H1 (cell line): ENCODE data around the gene HMGN2. TPM values are rescaled to one million over a fixed set of nuclear protein-coding genes. Genes with fewer than 3 reads are reported as not detected.

Experiments used
- CTCF ChIA-PET: fragments of 300-600 bp; sonication (Branson Sonifier 250); formaldehyde crosslinking; loops from one replicate; lab custom pipeline; 2021; ENCODE audit not compliant: partially characterized antibody; lab: Charles Lee
- POLR2A ChIA-PET: fragments of 300-600 bp; sonication (Branson Sonifier 250); formaldehyde crosslinking; loops from one replicate; lab custom pipeline; 2021; ENCODE audit warnings: inconsistent platforms; ENCODE audit not compliant: partially characterized antibody; lab: Charles Lee
- DNase-seq, 2 experiments: peaks; one replicate each; pipeline versions ENCODE4 v3.0.0 to v3.0.0-alpha.2; 2010 to 2022; ENCODE audit warnings: low spot score in 2 of 2, low read depth in 1 of 2, mixed read lengths in 1 of 2
- FAIRE-seq: peaks from 2 replicates; lab custom pipeline; 2011; peaks lifted over from hg19 to GRCh38; lab: Jason Lieb, UNC
- H2AFZ ChIP-seq: 2 replicates; pipeline ENCODE4 v1.8.1; 2012; ENCODE audit warnings: low read length, inconsistent platforms
- H2AK5ac ChIP-seq: 2 replicates; pipeline ENCODE4 v1.6.1; 2013; ENCODE audit warnings: low read depth, low read length
- H2BK120ac ChIP-seq: replicated peaks from 2 replicates; pipeline ENCODE3; 2013; ENCODE audit warnings: low read depth, low read length, inconsistent platforms
- H2BK12ac ChIP-seq: 2 replicates; pipeline ENCODE4 v1.6.1; 2013; ENCODE audit warnings: low read depth, low read length
- H2BK15ac ChIP-seq: 2 replicates; pipeline ENCODE4 v1.6.1; 2013; ENCODE audit warnings: low read length
- H2BK20ac ChIP-seq: 2 replicates; pipeline ENCODE4 v1.6.1; 2013; ENCODE audit warnings: low read length
- H2BK5ac ChIP-seq: 2 replicates; pipeline ENCODE4 v1.6.1; 2013; ENCODE audit warnings: low read depth, low read length
- H3K14ac ChIP-seq: 2 replicates; pipeline ENCODE4 v1.6.1; 2013; ENCODE audit warnings: inconsistent platforms; ENCODE audit not compliant: insufficient read length
- H3K18ac ChIP-seq: 2 replicates; pipeline ENCODE4 v1.6.1; 2013; ENCODE audit warnings: low read length; ENCODE audit errors: extremely low read depth
- H3K23ac ChIP-seq: 2 replicates; pipeline ENCODE4 v1.6.1; 2013; ENCODE audit warnings: inconsistent platforms; ENCODE audit not compliant: insufficient read length
- H3K23me2 ChIP-seq: 2 replicates; pipeline ENCODE4 v1.6.1; 2013; ENCODE audit warnings: low read depth, low read length
- H3K27ac ChIP-seq: 2 replicates; pipeline ENCODE4 v1.6.1; 2011; ENCODE audit warnings: low read depth, low read length, inconsistent platforms
- H3K27me3 ChIP-seq, 4 experiments: replicated peaks in 1 of 4; 1 replicate in 1 of 4; 2 replicates in 3 of 4; pipeline versions ENCODE4 v1.6.1 to v1.8.1; 2011 to 2013; ENCODE audit warnings: low read length in 3 of 4, mild to moderate bottlenecking in 3 of 4, inconsistent platforms in 2 of 4, mixed read lengths in 2 of 4, moderate library complexity in 1 of 4; ENCODE audit not compliant: control insufficient read depth in 3 of 4, insufficient read depth in 3 of 4; ENCODE audit errors: extremely low read depth in 1 of 4
- H3K36me3 ChIP-seq, 4 experiments: 2 replicates each; pipeline versions ENCODE4 v1.6.1 to v1.8.1; 2011 to 2013; ENCODE audit warnings: mild to moderate bottlenecking in 4 of 4, low read length in 3 of 4, moderate library complexity in 2 of 4, control low read depth in 1 of 4, inconsistent platforms in 1 of 4; ENCODE audit not compliant: insufficient read depth in 4 of 4, control insufficient read depth in 2 of 4
- H3K4ac ChIP-seq: replicated peaks from 2 replicates; pipeline ENCODE3; 2013; ENCODE audit warnings: low read length, low read depth, mixed read lengths, inconsistent platforms; ENCODE audit not compliant: insufficient read length
- H3K4me1 ChIP-seq, 4 experiments: replicated peaks in 1 of 4; 1 replicate in 1 of 4; 2 replicates in 3 of 4; pipeline versions ENCODE4 v1.6.1 to v1.8.1; 2011 to 2013; ENCODE audit warnings: low read length in 3 of 4, inconsistent platforms in 2 of 4, mixed read lengths in 1 of 4; ENCODE audit not compliant: insufficient read depth in 4 of 4, control insufficient read depth in 3 of 4
- H3K4me2 ChIP-seq, 2 experiments: 2 replicates each; pipeline versions ENCODE4 v1.6.1 to v1.8.1; 2011 to 2013; ENCODE audit warnings: low read depth in 2 of 2, low read length in 2 of 2, control low read depth in 1 of 2, inconsistent platforms in 1 of 2, mild to moderate bottlenecking in 1 of 2; ENCODE audit not compliant: insufficient read depth in 1 of 2
- H3K4me3 ChIP-seq, 4 experiments: fragments of 200-600, 300-600 bp in 1 of 4; sonication (generic), shearing (Covaris generic), sonication (Bioruptor Twin) in 1 of 4; 2 replicates each; pipeline versions ENCODE4 v1.5.1 to v1.8.1; 2011 to 2016; ENCODE audit warnings: low read length in 4 of 4, low read depth in 3 of 4, control low read depth in 2 of 4, inconsistent platforms in 2 of 4, mild to moderate bottlenecking in 2 of 4, mixed read lengths in 1 of 4, moderate library complexity in 1 of 4; ENCODE audit not compliant: insufficient read depth in 2 of 4; ENCODE audit errors: extremely low read depth in 1 of 4
- H3K56ac ChIP-seq: replicated peaks from 2 replicates; pipeline ENCODE3; 2013; ENCODE audit warnings: low read depth, mild to moderate bottlenecking, mixed read lengths, low read length, inconsistent platforms; ENCODE audit not compliant: insufficient read length
- H3K79me1 ChIP-seq: 2 replicates; pipeline ENCODE4 v1.6.1; 2013; ENCODE audit warnings: low read depth, low read length, control low read depth
- H3K79me2 ChIP-seq, 2 experiments: 2 replicates each; pipeline versions ENCODE4 v1.6.1 to v1.8.1; 2012 to 2013; ENCODE audit warnings: low read length in 2 of 2, mild to moderate bottlenecking in 2 of 2, inconsistent platforms in 1 of 2; ENCODE audit not compliant: insufficient read depth in 2 of 2, control insufficient read depth in 1 of 2
- H3K9ac ChIP-seq, 4 experiments: replicated peaks in 1 of 4; 1 replicate in 1 of 4; 2 replicates in 3 of 4; pipeline versions ENCODE4 v1.6.1 to v1.8.1; 2011 to 2013; ENCODE audit warnings: low read depth in 3 of 4, low read length in 3 of 4, control low read depth in 2 of 4, mild to moderate bottlenecking in 2 of 4, moderate library complexity in 2 of 4, inconsistent platforms in 1 of 4; ENCODE audit errors: extremely low read depth in 1 of 4
- H3K9me3 ChIP-seq, 2 experiments: 2 replicates each; pipeline versions ENCODE4 v1.6.1 to v1.8.1; 2012 to 2013; ENCODE audit warnings: mild to moderate bottlenecking in 2 of 2, moderate library complexity in 2 of 2, control low read depth in 1 of 2, inconsistent platforms in 1 of 2, low read depth in 1 of 2, low read length in 1 of 2, mixed read lengths in 1 of 2; ENCODE audit not compliant: insufficient read depth in 2 of 2
- H4K20me1 ChIP-seq, 2 experiments: replicated peaks in 1 of 2; 2 replicates each; pipeline versions ENCODE3 to v1.8.1; 2011 to 2013; ENCODE audit warnings: inconsistent platforms in 2 of 2, low read length in 2 of 2, mild to moderate bottlenecking in 1 of 2; ENCODE audit not compliant: insufficient read depth in 2 of 2, control insufficient read depth in 1 of 2
- H4K5ac ChIP-seq: 2 replicates; pipeline ENCODE4 v1.6.1; 2013; ENCODE audit warnings: low read length, low read depth, mixed read lengths, inconsistent platforms; ENCODE audit not compliant: insufficient read length
- H4K8ac ChIP-seq: 2 replicates; pipeline ENCODE4 v1.8.0; 2013; ENCODE audit warnings: mild to moderate bottlenecking, moderate library complexity, low read length, inconsistent platforms; ENCODE audit not compliant: insufficient read depth; ENCODE audit errors: extremely low read depth
- H4K91ac ChIP-seq: replicated peaks from 2 replicates; pipeline ENCODE3; 2013; ENCODE audit warnings: low read length, mixed read lengths, inconsistent platforms; ENCODE audit not compliant: insufficient read length
- ATF2 ChIP-seq: IDR thresholded peaks from 2 replicates; pipeline ENCODE4 v1.6.1; 2012; ENCODE audit warnings: low read length, inconsistent platforms
- CBX8 ChIP-seq: fragments of 300-800, 300-1000 bp; sonication (generic); IDR thresholded peaks from 2 replicates; pipeline ENCODE4 v1.7.1; 2016; ENCODE audit warnings: low read depth, low read length, borderline replicate concordance
- E2F6 ChIP-seq: IDR thresholded peaks from 2 replicates; pipeline ENCODE4 v1.6.1; 2012; ENCODE audit warnings: inconsistent platforms
- HDAC2 ChIP-seq, 2 experiments: fragments of 300-600 bp in 1 of 2; sonication (generic) in 1 of 2; IDR thresholded peaks; 2 replicates each; pipeline ENCODE4 v1.6.1; 2011 to 2012; ENCODE audit warnings: low read depth in 2 of 2, low read length in 2 of 2, mild to moderate bottlenecking in 2 of 2, moderate library complexity in 2 of 2, borderline replicate concordance in 1 of 2, inconsistent platforms in 1 of 2
- MAFK ChIP-seq: IDR thresholded peaks from 2 replicates; pipeline ENCODE4 v1.6.1; 2012; ENCODE audit warnings: low read depth, mild to moderate bottlenecking, improper control_type of control experiment, low read length
- SIRT6 ChIP-seq: IDR thresholded peaks from one replicate; pipeline ENCODE4 v1.7.1; 2012; ENCODE audit warnings: low read length, inconsistent platforms
- SP4 ChIP-seq: IDR thresholded peaks from 2 replicates; pipeline ENCODE4 v1.6.1; 2012; ENCODE audit warnings: low read length, inconsistent platforms
- WGBS, 2 experiments: shearing (Covaris generic) in 1 of 2; methylation state at CpG; one replicate each; pipeline versions ENCODE4 v1.1.6 to v1.1.7; 2013 to 2015; ENCODE audit warnings: low lambda C conversion rate in 2 of 2, mixed read lengths in 2 of 2, inconsistent platforms in 1 of 2, low coverage in 1 of 2, missing lambda C conversion rate in 1 of 2; ENCODE audit not compliant: insufficient replicate concordance in 2 of 2, insufficient coverage in 1 of 2, insufficient read length in 1 of 2; ENCODE audit errors: extremely low coverage in 1 of 2, missing lambda C conversion rate in 1 of 2; 5-methylcytosine and 5-hydroxymethylcytosine counted together
- polyA plus RNA-seq, 7 experiments: library from polyadenylated mRNA; depleted of rRNA in 3 of 7; stranded (reverse) in 5 of 7; unstranded in 2 of 7; fragments of >200 nt in 5 of 7; fragments of 200-250 nt in 2 of 7; gene quantifications; 1 replicate in 5 of 7; 2 replicates in 1 of 7; 4 replicates in 1 of 7; pipeline versions ENCODE4 v1.2.1 to v1.2.3, GENCODE V29; 2011 to 2013; ENCODE audit warnings: missing spikeins in 2 of 7, mixed read lengths in 2 of 7
- total RNA-seq: library from RNA; stranded (reverse); fragmentation: NEBNext Ultra II Directional; extraction: Animal tissue kit (Norgen Biotek cat#: 25700); gene quantifications from 2 replicates; pipeline ENCODE4 v1.2.1, GENCODE V29; 2021

The HMGN2 gene
- total and polyA plus RNA-seq, 2 of the 8 experiments (the other 6 are each of a cell fraction or from before 2014, with no cell fraction given), result 254 to 453 TPM

GRCh38 chr1:26478988-26479387 lies 6.7 kb downstream of the HMGN2 start:
- no peak overlapping the region for H3K4me2 ChIP-seq
- 86% methylated on average over 6 of the region's 6 CpGs; no CpG with 5 or more reads in 1 of the 2 experiments for whole genome bisulfite sequencing, 2 experiments
- no peak overlapping the region for H3K4me3 ChIP-seq
- FAIRE-seq (no peak), DNase-seq (no peak)
- H3K9me3 ChIP-seq, result no peaks in the 10 kb centered on the region
- H3K79me1 ChIP-seq, result no peaks in the 10 kb centered on the region
- H3K23me2 ChIP-seq, result no peaks in the 10 kb centered on the region
- no peak overlapping the region for H3K23ac ChIP-seq
- H3K56ac ChIP-seq, result no peak overlapping the region
- H3K4me1 ChIP-seq, result peaks cover 0 to under 1% (median 0%) of the 10 kb centered on the region in 4 experiments; a peak in 1 of 7 replicates
- H2BK15ac ChIP-seq, result no peak overlapping the region
- no peak overlapping the region for H2AFZ ChIP-seq
- no peak overlapping the region for H3K4ac ChIP-seq
- no peak overlapping the region for H2BK5ac ChIP-seq
- H3K79me2 ChIP-seq, result peaks cover 0 to 5% of the 10 kb centered on the region in 2 experiments; a peak in 2 of 4 replicates
- no peak overlapping the region for H4K91ac ChIP-seq
- no peak overlapping the region for H2BK120ac ChIP-seq
- TF ChIP-seq HDAC2 (IDR thresholded peaks at IDR 0.05; ENCODE audit: borderline replicate concordance in 1 of 2, low read depth in 2 of 2, low read length in 2 of 2), result no peak
- no peak for TF ChIP-seq SIRT6
- no peak for TF ChIP-seq MAFK
- no peak for TF ChIP-seq SP4
- no peak for TF ChIP-seq E2F6
- TF ChIP-seq ATF2, result no peak
- no peak for TF ChIP-seq CBX8
- H4K20me1 ChIP-seq, result peaks cover 3 to 6% of the 10 kb centered on the region in 2 experiments
- no peak overlapping the region for H2BK12ac ChIP-seq
- ChIA-PET POLR2A (interaction anchor here (1.0 to 7.0 kb wide), 7 partner anchors 7 to 59 kb away, joined by 3 to 49 read pairs (median 7); partner anchors contain the start of gene HMGN2), CTCF (no interaction called here)
- no peak overlapping the region for H2BK20ac ChIP-seq
- H3K14ac ChIP-seq, result no peak overlapping the region
- no peak overlapping the region for H3K18ac ChIP-seq
- H3K27ac ChIP-seq, result no peak overlapping the region
- H4K5ac ChIP-seq, result no peak overlapping the region
- no peak overlapping the region for H2AK5ac ChIP-seq
- no peaks in the 10 kb centered on the region for H3K27me3 ChIP-seq
- H3K9ac ChIP-seq, result no peak overlapping the region
- H3K36me3 ChIP-seq, result peaks cover 15 to 45% (median 27%) of the 10 kb centered on the region in 4 experiments
- H4K8ac ChIP-seq, result no peak overlapping the region
